ENCODE results near the gene EDEM3.

EDEM3 gene

GRCh38 chr1:184753117-184753516 is 1.5 kb downstream of the EDEM3 start:
- TF ChIP-seq ZFX (IDR thresholded peaks at IDR 0.05; ENCODE audit: borderline replicate concordance): no peak
- TF ChIP-seq CTCF (IDR thresholded peaks at IDR 0.05): no peak
- no peak overlapping the region for H3K27ac ChIP-seq

GRCh38 chr1:184752656-184753055 is 2.0 kb downstream of the EDEM3 start:
- H3K27ac ChIP-seq: no peak overlapping the region

GRCh38 chr1:184748740-184749139 is 5.9 kb downstream of the EDEM3 start:
- H3K27ac ChIP-seq: no peak overlapping the region
- TF ChIP-seq ZFX (IDR thresholded peaks at IDR 0.05; ENCODE audit: borderline replicate concordance): no peak
- TF ChIP-seq CTCF (IDR thresholded peaks at IDR 0.05): no peak

More at GRCh38 chr1:184752656-184753055, 2.0 kb downstream of the EDEM3 start:
- TF ChIP-seq ZFX (IDR thresholded peaks at IDR 0.05; ENCODE audit: borderline replicate concordance) (no peak), CTCF (IDR thresholded peaks at IDR 0.05) (no peak)

GRCh38 chr1:184747089-184747955 is 7.3 kb downstream of the EDEM3 start:
- no peak overlapping the region for H3K27ac ChIP-seq
- TF ChIP-seq CTCF (IDR thresholded peaks at IDR 0.05): no peak
- no peak for TF ChIP-seq ZFX (IDR thresholded peaks at IDR 0.05; ENCODE audit: borderline replicate concordance)

- no peak overlapping the region for H3K27ac ChIP-seq
- TF ChIP-seq ZFX (IDR thresholded peaks at IDR 0.05; ENCODE audit: borderline replicate concordance): no peak
- TF ChIP-seq CTCF (IDR thresholded peaks at IDR 0.05): no peak
These were observed 8.6 kb downstream of the EDEM3 start for GRCh38 chr1:184745929-184746638.

- TF ChIP-seq CTCF (IDR thresholded peaks at IDR 0.05) (no peak), ZFX (IDR thresholded peaks at IDR 0.05; ENCODE audit: borderline replicate concordance) (no peak)
- H3K27ac ChIP-seq: no peak overlapping the region
These were observed 9.5 kb downstream of the EDEM3 start for GRCh38 chr1:184745110-184745509.
